Activated T-helper 2 cell treated with anti-CD3 and anti-CD28 coated beads, Interferon-gamma antibody, Interleukin-2, Interleukin-4, amounts not matched to agents 10 μg/mL and 5 μg/mL and 100 μg/mL, durations not matched to agents 14 hours and 24 hours and 36 hours (primary cell): Measurements from ENCODE around the gene PIEZO2. TPM values are rescaled to one million over a fixed set of nuclear protein-coding genes. Genes with fewer than 3 reads are reported as not detected.
A peak's percentile ranks its signal among the peaks of the same experiment; 100 is the strongest.

ENCODE experiments used
- DNase-seq: peaks from one replicate; pipeline ENCODE4 v3.0.0; 2021; ENCODE audit warnings: low spot score
- H3K27ac Mint-ChIP-seq: one replicate; pipeline ENCODE4 v1.8.0; 2021; ENCODE audit warnings: mixed read lengths
- H3K27me3 Mint-ChIP-seq: one replicate; pipeline ENCODE4 v1.8.0; 2021; ENCODE audit warnings: low read depth, mixed read lengths
- H3K36me3 Mint-ChIP-seq: one replicate; pipeline ENCODE4 v1.8.0; 2021; ENCODE audit warnings: low read depth, mixed read lengths
- H3K4me1 Mint-ChIP-seq: one replicate; pipeline ENCODE4 v1.8.0; 2021; ENCODE audit warnings: low read depth, mixed read lengths
- H3K4me3 Mint-ChIP-seq: one replicate; pipeline ENCODE4 v1.8.0; 2021; ENCODE audit warnings: low read depth, mild to moderate bottlenecking, moderate library complexity, mixed read lengths
- H3K9me3 Mint-ChIP-seq: one replicate; pipeline ENCODE4 v1.8.0; 2021; ENCODE audit warnings: mixed read lengths
- intact Hi-C: fragments of 100-400 bp; cut with micrococcal nuclease; formaldehyde crosslinking; loops from one replicate; pipeline ENCODE4 v1.15.1; 2023
- total RNA-seq: library from RNA; stranded (reverse); gene quantifications from 2 replicates; pipeline ENCODE4 v1.2.3, GENCODE V29; 2022

The PIEZO2 gene
- total RNA-seq, 1 donor from 2014 or later, result not detected

DNA sequence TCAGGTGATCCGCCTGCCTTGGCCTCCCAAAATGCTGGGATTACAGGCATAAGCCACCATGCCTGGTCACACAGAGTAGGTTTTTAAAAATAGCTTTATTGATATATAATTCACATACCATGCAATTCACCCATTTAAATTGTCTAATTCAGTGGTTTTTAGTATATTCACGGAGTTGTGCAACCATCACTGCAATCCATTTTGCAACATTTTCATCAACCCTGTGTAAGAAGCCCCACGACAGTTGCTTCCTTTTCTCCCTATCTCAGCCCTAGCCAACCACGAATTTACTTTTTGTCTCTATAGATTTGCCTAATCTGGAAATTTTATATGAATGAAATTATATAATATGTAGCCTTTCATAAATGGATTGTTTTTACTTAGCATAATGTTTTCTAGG lies 357.2 kb downstream of the PIEZO2 start:
- DNase-seq, result no peak
- intact Hi-C loops, result no loop called here
- no peaks in the 10 kb centered on the region for H3K9me3 Mint-ChIP-seq
- H3K4me1 Mint-ChIP-seq, result peaks cover 2% of the 10 kb centered on the region
- H3K27me3 Mint-ChIP-seq, result peaks cover 29% of the 10 kb centered on the region
- no peak overlapping the region for H3K4me3 Mint-ChIP-seq
- no peak overlapping the region for H3K27ac Mint-ChIP-seq
- H3K36me3 Mint-ChIP-seq, result no peaks in the 10 kb centered on the region

DNA sequence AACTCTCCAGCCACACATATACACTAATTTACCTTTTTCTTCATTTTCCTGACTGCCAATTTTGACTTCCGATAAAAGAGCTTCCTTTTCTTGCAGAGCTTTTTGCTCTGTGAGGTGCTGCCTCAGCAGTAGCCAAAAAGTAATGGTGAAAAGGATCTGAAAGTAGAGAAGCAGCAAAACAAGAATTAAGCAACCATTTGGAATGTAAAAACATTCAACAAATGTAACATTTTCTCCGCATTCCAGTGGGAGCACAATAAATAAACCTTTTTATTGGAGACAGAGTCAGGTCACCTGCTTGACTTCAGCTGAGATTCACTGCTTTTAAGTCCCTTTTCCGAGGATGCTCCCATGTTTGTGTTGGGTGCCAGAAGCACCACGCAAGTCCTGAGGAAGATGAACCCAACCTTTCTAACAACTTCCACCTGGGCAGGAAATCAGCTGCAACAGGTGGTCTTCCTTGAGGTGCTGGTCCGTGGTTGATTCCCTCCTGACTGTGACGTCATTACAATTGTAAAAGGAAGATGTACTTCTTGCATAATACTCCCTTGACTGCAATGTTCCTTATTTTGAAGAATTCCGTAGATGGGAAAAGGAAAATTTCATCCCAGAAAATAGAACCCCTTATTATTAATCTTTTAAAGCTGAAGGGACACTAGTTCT lies 358.1 kb downstream of the PIEZO2 start:
- H3K36me3 Mint-ChIP-seq, result no peaks in the 10 kb centered on the region
- intact Hi-C loops, result no loop called here
- peaks cover 32% of the 10 kb centered on the region for H3K27me3 Mint-ChIP-seq
- H3K9me3 Mint-ChIP-seq, result no peaks in the 10 kb centered on the region
- DNase-seq, result no peak
- peaks cover 3% of the 10 kb centered on the region for H3K4me1 Mint-ChIP-seq
- H3K4me3 Mint-ChIP-seq, result no peak overlapping the region
- H3K27ac Mint-ChIP-seq, result no peak overlapping the region

DNA sequence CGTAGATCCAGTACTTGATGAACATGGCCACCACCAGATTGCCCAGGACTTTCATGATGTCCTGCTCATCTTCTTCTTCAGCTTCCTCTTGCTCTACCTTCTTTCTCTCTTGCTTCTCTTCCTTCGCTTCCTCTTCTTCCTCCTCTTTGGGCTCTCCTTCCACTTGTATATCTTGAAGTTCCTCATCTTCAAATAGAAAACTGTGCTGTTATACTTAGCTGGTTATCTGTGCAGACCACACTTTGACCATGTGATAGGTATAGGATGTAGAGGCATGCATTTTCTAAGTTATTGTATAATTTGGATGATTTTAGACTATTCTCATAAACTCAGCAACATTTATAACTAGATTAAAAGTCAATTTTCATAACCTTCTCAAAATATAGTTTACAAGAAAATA lies 360.2 kb downstream of the PIEZO2 start:
- no peak for DNase-seq
- Mint-ChIP-seq H3K36me3 (no peaks in the 10 kb centered on the region), H3K27me3 (peaks cover 46% of the 10 kb centered on the region), H3K4me1 (peaks cover 3% of the 10 kb centered on the region), H3K4me3 (no peak overlapping the region), H3K27ac (no peak overlapping the region), H3K9me3 (no peaks in the 10 kb centered on the region)
- intact Hi-C loops, result loop anchor here (10.0 kb wide), 1 partner anchor 234 kb away; no protein-coding TSS in a partner anchor

DNA sequence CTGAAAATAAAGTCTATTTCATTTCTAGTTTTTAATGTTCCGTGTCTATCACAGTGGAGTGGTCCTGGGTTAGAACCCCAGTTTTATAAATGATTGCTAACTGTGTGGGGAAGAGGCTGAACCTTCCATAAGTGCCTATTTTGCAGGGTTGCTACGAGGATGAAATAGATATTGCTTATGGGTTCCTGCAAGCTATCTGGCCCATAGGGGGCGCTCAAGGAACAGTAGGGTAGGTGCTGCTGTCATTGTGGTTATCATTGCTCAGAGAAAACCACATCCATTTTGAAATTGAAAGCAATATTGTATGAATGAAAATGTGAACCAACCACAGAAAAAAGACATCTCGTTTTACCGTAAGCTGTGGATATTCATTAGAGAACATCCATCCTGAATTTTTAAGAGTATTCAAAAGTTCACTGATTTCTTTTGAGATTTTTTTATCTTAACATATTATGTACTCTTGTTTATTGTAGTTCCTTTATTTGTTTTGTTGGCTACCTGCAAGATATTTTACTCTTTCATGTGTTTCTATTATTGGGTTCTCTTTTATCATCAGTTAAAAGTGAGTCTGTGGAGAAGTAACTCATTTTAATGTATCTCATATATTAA lies 362.0 kb downstream of the PIEZO2 start:
- H3K27me3 Mint-ChIP-seq, result peaks cover 56% of the 10 kb centered on the region
- no peak overlapping the region for H3K4me3 Mint-ChIP-seq
- no peaks in the 10 kb centered on the region for H3K36me3 Mint-ChIP-seq
- DNase-seq, result peak; percentile 78
- H3K9me3 Mint-ChIP-seq, result no peaks in the 10 kb centered on the region
- intact Hi-C loops, result loop anchor here (2.0 to 10.0 kb wide), 3 partner anchors 17 to 253 kb away; no protein-coding TSS in a partner anchor
- H3K4me1 Mint-ChIP-seq, result peaks cover 3% of the 10 kb centered on the region
- no peak overlapping the region for H3K27ac Mint-ChIP-seq

DNA sequence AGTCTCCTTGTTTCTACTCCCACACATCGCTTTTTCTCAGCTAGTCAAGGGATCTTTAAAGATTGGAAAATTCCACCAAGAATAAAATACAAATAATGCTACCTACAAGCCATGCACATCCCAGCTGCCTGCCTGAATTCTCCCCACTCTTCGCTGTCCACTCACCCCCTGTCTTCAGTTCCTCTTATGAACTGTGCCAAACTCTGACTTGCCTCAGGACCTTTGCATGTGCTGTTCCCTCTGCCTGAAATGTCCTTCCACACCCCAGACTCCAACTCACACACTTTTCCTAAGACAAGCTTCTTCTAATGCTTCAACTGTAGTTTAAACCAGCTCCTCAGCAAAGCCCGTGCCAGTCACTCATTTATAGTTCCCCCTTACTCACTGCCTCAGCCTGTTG lies 363.6 kb downstream of the PIEZO2 start:
- no peaks in the 10 kb centered on the region for H3K9me3 Mint-ChIP-seq
- intact Hi-C loops, result loop anchor here (2.0 to 10.0 kb wide), 3 partner anchors 15 to 255 kb away; no protein-coding TSS in a partner anchor
- no peak overlapping the region for H3K27ac Mint-ChIP-seq
- no peak for DNase-seq
- peaks cover 3% of the 10 kb centered on the region for H3K4me1 Mint-ChIP-seq
- H3K27me3 Mint-ChIP-seq, result peaks cover 48% of the 10 kb centered on the region
- H3K4me3 Mint-ChIP-seq, result no peak overlapping the region
- no peaks in the 10 kb centered on the region for H3K36me3 Mint-ChIP-seq

DNA sequence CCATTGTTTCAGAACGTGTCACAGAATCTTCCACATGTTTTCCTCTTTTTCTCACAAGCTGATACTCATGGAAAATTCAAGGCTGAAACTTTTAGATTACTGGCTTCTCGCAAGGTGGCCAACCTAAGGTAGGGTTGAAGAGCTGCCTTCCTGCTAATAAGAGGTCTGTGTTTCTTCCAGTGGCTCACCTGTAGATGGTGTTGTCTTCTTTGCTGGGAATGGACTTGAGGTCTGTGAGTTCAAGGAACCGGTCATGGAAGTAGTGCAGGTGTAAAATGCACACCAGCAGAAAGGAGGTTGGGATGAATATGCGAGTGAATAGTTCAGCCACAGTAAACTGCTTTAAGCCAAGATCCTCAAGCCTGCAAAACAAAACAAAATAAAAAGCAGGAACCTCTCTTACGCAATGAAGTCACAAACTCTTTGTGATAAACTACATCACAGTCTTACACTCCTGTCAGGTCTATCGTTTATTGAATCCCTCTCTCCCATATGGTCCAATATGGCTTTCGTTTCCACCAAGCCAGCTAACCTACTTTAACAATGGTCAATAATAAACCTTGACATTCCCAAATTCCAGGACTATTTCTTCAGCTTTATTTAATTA lies 364.7 kb downstream of the PIEZO2 start:
- intact Hi-C loops, result loop anchor here (10.0 kb wide), 1 partner anchor 230 kb away; no protein-coding TSS in a partner anchor
- peaks cover 48% of the 10 kb centered on the region for H3K27me3 Mint-ChIP-seq
- H3K9me3 Mint-ChIP-seq, result no peaks in the 10 kb centered on the region
- H3K4me3 Mint-ChIP-seq, result no peak overlapping the region
- no peak overlapping the region for H3K27ac Mint-ChIP-seq
- no peak for DNase-seq
- H3K4me1 Mint-ChIP-seq, result peaks cover 3% of the 10 kb centered on the region
- H3K36me3 Mint-ChIP-seq, result no peaks in the 10 kb centered on the region

DNA sequence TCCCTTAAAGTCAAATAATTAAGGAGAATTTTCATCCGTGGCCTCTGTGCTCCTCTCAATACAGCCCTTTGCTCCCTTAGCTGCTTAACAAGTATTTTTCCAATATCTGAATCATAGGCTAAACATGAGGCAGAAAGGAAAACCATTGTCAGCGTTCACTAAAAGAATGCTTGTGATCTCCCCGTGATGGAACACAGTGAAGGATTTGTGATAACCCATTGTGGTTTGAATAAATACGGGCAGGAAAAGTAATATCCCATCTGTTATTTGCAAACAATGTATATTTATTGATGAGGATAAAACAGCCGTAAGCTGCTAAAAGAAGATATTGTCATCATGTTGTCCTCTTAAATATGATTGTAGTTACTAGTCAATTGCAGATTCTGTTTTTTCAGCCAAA lies 365.4 kb downstream of the PIEZO2 start:
- Mint-ChIP-seq H3K4me1 (peaks cover 1% of the 10 kb centered on the region), H3K27me3 (peaks cover 48% of the 10 kb centered on the region), H3K4me3 (no peak overlapping the region), H3K9me3 (no peaks in the 10 kb centered on the region), H3K27ac (no peak overlapping the region), H3K36me3 (no peaks in the 10 kb centered on the region)
- intact Hi-C loops, result loop anchor here (10.0 kb wide), 1 partner anchor 229 kb away; no protein-coding TSS in a partner anchor
- no peak for DNase-seq

DNA sequence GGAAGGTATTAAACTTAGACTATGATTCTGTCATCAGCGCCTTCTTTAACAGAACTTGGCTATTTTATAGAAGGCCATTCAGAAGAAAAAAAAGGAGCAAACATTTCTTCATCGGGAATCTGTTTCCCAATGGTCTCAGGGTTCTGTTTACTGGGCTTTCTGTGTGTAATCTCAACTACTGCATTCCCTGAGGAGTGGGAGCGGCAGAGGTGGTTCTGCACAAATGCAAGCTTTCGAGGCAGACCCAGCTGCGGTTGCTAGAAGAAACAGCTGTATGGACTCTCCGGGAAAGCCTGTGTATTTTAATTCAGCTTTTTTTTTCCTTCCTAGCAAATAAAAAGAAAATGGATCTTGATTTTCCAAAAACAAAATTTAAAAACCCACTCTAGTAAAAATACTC lies 372.9 kb downstream of the PIEZO2 start:
- Mint-ChIP-seq H3K27me3 (peaks cover 35% of the 10 kb centered on the region), H3K4me3 (no peak overlapping the region), H3K4me1 (peaks cover 3% of the 10 kb centered on the region), H3K27ac (no peak overlapping the region), H3K9me3 (no peaks in the 10 kb centered on the region), H3K36me3 (no peaks in the 10 kb centered on the region)
- no peak for DNase-seq
- intact Hi-C loops, result no loop called here

DNA sequence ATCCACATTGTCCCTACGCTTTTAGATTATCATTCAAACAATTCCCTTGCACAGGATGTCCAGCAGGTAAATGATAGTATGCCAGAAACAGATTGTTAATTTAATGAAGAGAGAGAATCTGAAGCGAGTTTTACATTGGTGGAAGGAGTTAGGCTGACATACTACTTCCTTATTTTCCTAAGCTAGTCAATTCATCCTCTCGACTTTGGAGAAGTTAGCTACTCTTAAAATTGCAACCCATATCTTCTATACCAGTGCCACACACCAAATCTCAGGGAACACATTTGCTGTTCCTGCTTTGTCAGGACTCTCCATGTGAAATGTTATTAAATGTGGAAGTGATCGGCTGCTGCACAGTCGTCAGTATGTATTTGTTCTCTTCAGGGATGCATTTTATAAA lies 374.3 kb downstream of the PIEZO2 start:
- H3K27me3 Mint-ChIP-seq, result peaks cover 39% of the 10 kb centered on the region
- no peak for DNase-seq
- H3K27ac Mint-ChIP-seq, result no peak overlapping the region
- H3K4me3 Mint-ChIP-seq, result no peak overlapping the region
- H3K9me3 Mint-ChIP-seq, result no peaks in the 10 kb centered on the region
- H3K36me3 Mint-ChIP-seq, result no peaks in the 10 kb centered on the region
- peaks cover 3% of the 10 kb centered on the region for H3K4me1 Mint-ChIP-seq
- intact Hi-C loops, result no loop called here

DNA sequence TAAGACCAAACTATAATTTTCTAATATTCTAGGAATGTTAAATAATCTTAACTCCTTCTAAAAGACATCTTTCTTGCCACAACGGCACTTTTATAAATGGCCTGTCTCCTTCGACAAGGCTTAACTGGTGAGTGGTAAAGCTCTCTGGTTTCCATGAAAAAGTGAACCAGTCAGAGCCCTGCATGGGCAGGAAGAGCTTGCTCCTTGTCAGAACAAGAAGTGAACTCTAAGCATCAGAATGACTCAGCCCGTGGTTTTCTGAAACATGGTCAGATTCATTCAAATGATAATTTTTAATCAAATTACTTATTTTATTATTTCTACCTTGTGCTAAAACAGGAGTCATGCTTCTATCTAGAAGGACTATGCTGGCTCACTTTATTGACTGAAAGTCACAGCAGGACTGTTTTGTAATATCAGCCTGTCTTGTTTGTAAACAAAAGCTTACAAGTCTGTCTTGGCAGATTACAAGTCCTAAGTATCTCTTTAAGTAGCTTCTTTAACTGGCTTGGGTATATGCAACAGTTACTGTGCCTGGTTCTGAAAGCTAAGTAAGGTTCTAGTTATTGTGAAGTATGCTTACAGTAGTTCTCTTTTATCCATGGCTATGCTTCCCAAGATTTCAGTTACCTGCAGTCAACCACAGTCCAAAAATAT lies 378.2 kb downstream of the PIEZO2 start:
- Mint-ChIP-seq H3K4me3 (no peak overlapping the region), H3K27ac (no peak overlapping the region), H3K36me3 (no peaks in the 10 kb centered on the region), H3K27me3 (peaks cover 39% of the 10 kb centered on the region), H3K9me3 (no peaks in the 10 kb centered on the region), H3K4me1 (peaks cover 3% of the 10 kb centered on the region)
- DNase-seq, result no peak
- intact Hi-C loops, result loop anchor here (2.0 kb wide), 1 partner anchor 16 kb away; no protein-coding TSS in a partner anchor

DNA sequence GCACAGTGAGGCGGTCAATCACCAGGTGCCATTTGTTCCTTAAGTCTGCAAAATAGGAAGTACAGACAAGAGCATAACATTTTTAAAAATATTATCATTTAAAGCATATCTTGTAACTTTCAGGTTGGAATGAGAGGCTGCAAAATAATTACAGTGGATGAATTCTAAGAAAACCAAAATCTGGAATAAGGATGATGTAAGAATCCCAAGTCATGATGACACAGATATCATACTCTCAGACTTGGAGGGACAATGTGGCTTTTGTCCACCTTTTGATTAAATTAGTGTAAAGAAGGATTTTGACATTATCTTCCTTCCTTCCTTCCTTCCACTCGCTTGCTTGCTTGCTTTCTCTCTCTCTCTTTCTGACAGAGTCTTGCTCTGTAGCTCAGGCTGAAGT lies 379.1 kb downstream of the PIEZO2 start:
- H3K9me3 Mint-ChIP-seq, result no peaks in the 10 kb centered on the region
- peaks cover 3% of the 10 kb centered on the region for H3K4me1 Mint-ChIP-seq
- H3K4me3 Mint-ChIP-seq, result no peak overlapping the region
- peaks cover 37% of the 10 kb centered on the region for H3K27me3 Mint-ChIP-seq
- DNase-seq, result no peak
- no peaks in the 10 kb centered on the region for H3K36me3 Mint-ChIP-seq
- intact Hi-C loops, result loop anchor here (2.0 kb wide), 1 partner anchor 17 kb away; no protein-coding TSS in a partner anchor
- H3K27ac Mint-ChIP-seq, result no peak overlapping the region

DNA sequence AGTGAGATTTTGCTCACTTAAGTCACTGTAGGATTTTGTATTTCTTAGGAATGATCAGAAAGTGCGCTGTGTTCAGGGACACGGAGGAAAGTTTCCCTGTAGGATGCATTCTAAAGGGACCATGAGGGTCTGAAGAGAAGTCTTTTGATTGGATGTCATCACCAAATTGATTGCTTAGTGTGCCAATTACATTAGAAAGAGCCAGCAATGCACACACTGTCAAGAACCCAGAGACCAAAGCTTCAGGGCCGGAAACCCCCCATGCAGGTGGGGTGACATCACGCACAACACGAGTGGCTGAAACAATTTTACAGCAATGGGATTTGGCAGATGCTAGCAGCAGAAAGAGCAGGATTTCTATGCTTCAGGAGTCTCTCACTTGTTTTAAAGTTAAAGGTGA lies 381.1 kb downstream of the PIEZO2 start:
- intact Hi-C loops, result no loop called here
- Mint-ChIP-seq H3K27ac (no peak overlapping the region), H3K4me3 (no peak overlapping the region)

More for the DNA sequence above, 381.1 kb downstream of the PIEZO2 start:
- Mint-ChIP-seq H3K27me3 (peaks cover 24% of the 10 kb centered on the region), H3K4me1 (peaks cover 3% of the 10 kb centered on the region), H3K9me3 (no peaks in the 10 kb centered on the region), H3K36me3 (no peaks in the 10 kb centered on the region)
- DNase-seq, result no peak
